Endothelial cell of umbilical vein (primary cell): ENCODE measurements around the gene DENND1A.

Experiments
- CTCF ChIP-seq, 2 donors: IDR thresholded peaks; 1 replicate in 1 of 2; 2 replicates in 1 of 2; pipeline ENCODE4 v1.5.1; 2011; ENCODE audit warnings: low read length in 2 of 2, mild to moderate bottlenecking in 2 of 2, moderate library complexity in 2 of 2, control low read depth in 1 of 2, inconsistent platforms in 1 of 2, low read depth in 1 of 2; ENCODE audit not compliant: insufficient read depth in 1 of 2; ENCODE audit errors: extremely low read depth in 1 of 2
- EZH2 ChIP-seq: IDR thresholded peaks from 2 replicates; pipeline ENCODE4 v1.6.1; 2012; ENCODE audit warnings: borderline replicate concordance, low read depth, mild to moderate bottlenecking, moderate library complexity, low read length, inconsistent platforms; ENCODE audit not compliant: severe bottlenecking
- GATA2 ChIP-seq: IDR thresholded peaks from 2 replicates; pipeline ENCODE4 v1.7.0; 2011; ENCODE audit warnings: low read depth, mild to moderate bottlenecking, moderate library complexity, mixed read lengths, low read length; ENCODE audit not compliant: insufficient read length, insufficient read depth
- MAX ChIP-seq: IDR thresholded peaks from 2 replicates; pipeline ENCODE4 v1.6.1; 2011; ENCODE audit not compliant: insufficient read depth, insufficient read length
- MYC ChIP-seq: IDR thresholded peaks from one replicate; pipeline ENCODE4 v1.6.1; 2011; ENCODE audit warnings: mild to moderate bottlenecking, low read depth, low read length
- POLR2A ChIP-seq: IDR thresholded peaks from 2 replicates; pipeline ENCODE4 v1.6.1; 2012; ENCODE audit warnings: low read depth, mild to moderate bottlenecking, control low read depth, low read length
- POLR2AphosphoS5 ChIP-seq: IDR thresholded peaks from 2 replicates; pipeline ENCODE4 v1.6.1; 2012; ENCODE audit warnings: low read depth, mild to moderate bottlenecking, control low read depth, low read length, moderate library complexity; ENCODE audit not compliant: insufficient read depth

- TF ChIP-seq CTCF (IDR thresholded peaks at IDR 0.05; ENCODE audit: extremely low read depth in 1 of 2, insufficient read depth in 1 of 2, low read depth in 1 of 2, low read length in 2 of 2) (no peak), EZH2 (no peak), GATA2 (no peak), POLR2A (no peak), POLR2AphosphoS5 (no peak), MYC (no peak), MAX (no peak)
Measured at GRCh38 chr9:123568691-123569688, 360.9 kb downstream of the DENND1A start.
